OCI-LY3 (cell line): ENCODE data around the gene ERGIC1.
A peak's percentile ranks its signal among the peaks of the same experiment; 100 is the strongest.
"Not testable (repeated sequence)": the region's sequence is repeated elsewhere in the genome, so short reads cannot be mapped to it uniquely, and the experiment has no call there.

ENCODE experiments used
- H2AFZ ChIP-seq: fragments of 200-600, 300-600 bp; shearing (Covaris generic); 2 replicates; pipeline ENCODE4 v1.6.0; 2014; ENCODE audit warnings: antibody characterized with exemption, low read depth, low read length
- H3K27ac ChIP-seq: fragments of 200-600, 300-600 bp; sonication (generic); 2 replicates; pipeline ENCODE4 v1.5.1; 2014; ENCODE audit warnings: mild to moderate bottlenecking, low read length, moderate library complexity, mixed read lengths
- H3K27me3 ChIP-seq: fragments of 200-600, 300-600 bp; sonication (generic); 2 replicates; pipeline ENCODE4 v1.6.1; 2014; ENCODE audit warnings: low read depth, low read length, mixed read lengths
- H3K36me3 ChIP-seq: fragments of 200-600, 300-600 bp; sonication (generic); replicated peaks from 2 replicates; pipeline ENCODE3; 2014; ENCODE audit warnings: low read depth, low read length, mixed read lengths
- H3K4me1 ChIP-seq: fragments of 300-600, 200-600 bp; sonication (generic); 2 replicates; pipeline ENCODE4 v1.6.1; 2014; ENCODE audit warnings: low read length, mixed read lengths
- H3K4me2 ChIP-seq: fragments of 200-600, 300-600 bp; sonication (generic); 2 replicates; pipeline ENCODE4 v1.6.1; 2014; ENCODE audit warnings: low read length, mixed read lengths
- H3K4me3 ChIP-seq: fragments of 300-600, 200-600 bp; sonication (generic); 2 replicates; pipeline ENCODE4 v1.5.1; 2014; ENCODE audit warnings: antibody characterized with exemption, mild to moderate bottlenecking, low read length, moderate library complexity
- H3K79me2 ChIP-seq: fragments of 300-600, 200-600 bp; shearing (Covaris generic); 2 replicates; pipeline ENCODE4 v1.6.1; 2014; ENCODE audit warnings: mild to moderate bottlenecking, low read length, mixed read lengths
- H3K9ac ChIP-seq: fragments of 300-600, 200-600 bp; shearing (Covaris generic); 2 replicates; pipeline ENCODE4 v1.6.0; 2014; ENCODE audit warnings: mild to moderate bottlenecking, low read length, moderate library complexity
- H3K9me3 ChIP-seq: fragments of 200-600, 300-600 bp; shearing (Covaris generic); 2 replicates; pipeline ENCODE4 v1.6.1; 2014; ENCODE audit warnings: low read length, mixed read lengths; ENCODE audit not compliant: insufficient read depth
- H4K20me1 ChIP-seq: fragments of 200-600, 300-600 bp; sonication (generic); 2 replicates; pipeline ENCODE4 v1.6.1; 2016; ENCODE audit warnings: low read length, mixed read lengths; ENCODE audit not compliant: insufficient read depth
- CTCF ChIP-seq: fragments of 200-600, 300-600 bp; sonication (generic); IDR thresholded peaks from 2 replicates; pipeline ENCODE4 v1.5.1; 2014; ENCODE audit warnings: antibody characterized with exemption, low read length, low read depth
- EZH2phosphoT487 ChIP-seq: fragments of 200-600 bp; shearing (Covaris generic); IDR thresholded peaks from 2 replicates; pipeline ENCODE4 v1.6.1; 2018; ENCODE audit warnings: antibody characterized with exemption, mixed run types, low read depth

ERGIC1 gene, protein sequence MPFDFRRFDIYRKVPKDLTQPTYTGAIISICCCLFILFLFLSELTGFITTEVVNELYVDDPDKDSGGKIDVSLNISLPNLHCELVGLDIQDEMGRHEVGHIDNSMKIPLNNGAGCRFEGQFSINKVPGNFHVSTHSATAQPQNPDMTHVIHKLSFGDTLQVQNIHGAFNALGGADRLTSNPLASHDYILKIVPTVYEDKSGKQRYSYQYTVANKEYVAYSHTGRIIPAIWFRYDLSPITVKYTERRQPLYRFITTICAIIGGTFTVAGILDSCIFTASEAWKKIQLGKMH

GRCh38 chr5:172833686-172834414 lies at the start of gene ERGIC1:
Gene ERGIC1 (plus strand): TSS chr5:172834251. CDS start chr5:172834414, 163 bp downstream.
- H3K9ac ChIP-seq = peak within 1 kb of the TSS; percentile 92
- TF ChIP-seq CTCF (0 out of 2 replicates have a peak, but pooled peaks have one; percentile 4), EZH2phosphoT487 (no peak)
- H3K4me2 ChIP-seq = peak within 1 kb of the TSS; percentile 99
- H3K9me3 ChIP-seq = no peaks in the 10 kb centered on the region
- peak within 1 kb of the TSS; percentile 99 for H3K4me3 ChIP-seq
- no peaks in the 10 kb centered on the region for H3K27me3 ChIP-seq
- H3K79me2 ChIP-seq = peaks cover 36% of the 10 kb centered on the region
- H3K4me1 ChIP-seq = peaks cover 33% of the 10 kb centered on the region
- H2AFZ ChIP-seq = peak within 1 kb of the TSS; percentile 71; the same call in 1 of the 2 replicates
- peaks cover 3% of the 10 kb centered on the region for H3K36me3 ChIP-seq
- peaks cover 10% of the 10 kb centered on the region; the same call in 1 of the 2 replicates for H4K20me1 ChIP-seq
- peak within 1 kb of the TSS; percentile 70 for H3K27ac ChIP-seq

GRCh38 chr5:172785429-172786088 lies 48.5 kb upstream of the ERGIC1 start:
- H3K27me3 ChIP-seq = no peaks in the 10 kb centered on the region
- H4K20me1 ChIP-seq = no peaks in the 10 kb centered on the region
- no peak overlapping the region for H3K9ac ChIP-seq
- H3K27ac ChIP-seq = no peak overlapping the region
- peaks cover 16% of the 10 kb centered on the region for H3K4me1 ChIP-seq
- no peak overlapping the region for H3K4me3 ChIP-seq
- no peak overlapping the region for H3K4me2 ChIP-seq
- no peaks in the 10 kb centered on the region for H3K9me3 ChIP-seq
- no peak overlapping the region for H2AFZ ChIP-seq
- no peaks in the 10 kb centered on the region for H3K79me2 ChIP-seq
- no peaks in the 10 kb centered on the region for H3K36me3 ChIP-seq
- TF ChIP-seq EZH2phosphoT487 = no peak

- Histone ChIP-seq H3K36me3 (no peaks in the 10 kb centered on the region), H3K27me3 (no peaks in the 10 kb centered on the region), H3K9me3 (no peaks in the 10 kb centered on the region), H3K27ac (no peak overlapping the region), H3K4me3 (no peak overlapping the region), H2AFZ (no peak overlapping the region), H3K4me2 (no peak overlapping the region), H4K20me1 (no peaks in the 10 kb centered on the region), H3K79me2 (no peaks in the 10 kb centered on the region), H3K9ac (no peak overlapping the region), H3K4me1 (peaks cover 23% of the 10 kb centered on the region)
- no peak for TF ChIP-seq CTCF
- no peak for TF ChIP-seq EZH2phosphoT487
Observed at GRCh38 chr5:172786736-172787462, 47.2 kb upstream of the ERGIC1 start.

- not testable (repeated sequence) for H4K20me1 ChIP-seq, H3K27ac ChIP-seq, H3K4me3 ChIP-seq, H3K79me2 ChIP-seq, H3K36me3 ChIP-seq, H3K9ac ChIP-seq, H3K4me2 ChIP-seq, H3K9me3 ChIP-seq, H3K27me3 ChIP-seq, H2AFZ ChIP-seq
- H3K4me1 ChIP-seq = peaks cover 17% of the 10 kb centered on the region
Observed at GRCh38 chr5:172787538-172787937, 46.5 kb upstream of the ERGIC1 start.
